ENCODE data around the gene UTRN. TPM values are rescaled to one million over a fixed set of nuclear protein-coding genes. Genes with fewer than 3 reads are reported as not detected.

UTRN gene
- total RNA-seq, 1 experiment from 2014 or later, result 79.7 TPM

GRCh38 chr6:144314562-144314961, 29.4 kb downstream of the UTRN start:
- Histone ChIP-seq H3K4me2 (ENCODE audit: insufficient read depth, insufficient read length, low read length) (no peak overlapping the region), H3K9ac (ENCODE audit: extremely low read depth, insufficient read length, low read length) (no peak overlapping the region), H3K9me3 (ENCODE audit: control insufficient read depth, low read depth, low read length) (no peaks in the 10 kb centered on the region), H4K20me1 (ENCODE audit: control insufficient read depth, insufficient read depth, insufficient read length) (peaks cover 2% of the 10 kb centered on the region), H3T11ph (ENCODE audit: low read length) (no peak overlapping the region), H2BK120ac (ENCODE audit: low read depth, low read length, poor library complexity, severe bottlenecking) (no peak overlapping the region), H3K27ac (ENCODE audit: insufficient read length, low read depth, low read length) (no peak overlapping the region), H3K23ac (ENCODE audit: insufficient read length, low read depth, low read length) (no peak overlapping the region), H2BK5ac (ENCODE audit: insufficient read length, low read length) (no peak overlapping the region), H3K4ac (ENCODE audit: low read depth, low read length) (no peak overlapping the region), H3K4me1 (ENCODE audit: insufficient read depth, low read length) (no peaks in the 10 kb centered on the region), H4K5ac (ENCODE audit: insufficient read length, low read depth, low read length) (no peak overlapping the region), H3K79me1 (ENCODE audit: insufficient read depth, low read depth, low read length, poor library complexity, severe bottlenecking) (peaks cover 4% of the 10 kb centered on the region), H3K27me3 (ENCODE audit: insufficient read depth, low read length) (no peaks in the 10 kb centered on the region), H3K79me2 (ENCODE audit: insufficient read depth, low read length) (no peaks in the 10 kb centered on the region), H4K8ac (replicated peaks; ENCODE audit: insufficient read length, low read depth, low read length) (no peak overlapping the region), H2BK12ac (ENCODE audit: insufficient read length, low read depth, low read length) (no peak overlapping the region), H2BK20ac (ENCODE audit: low read depth, low read length, poor library complexity, severe bottlenecking) (no peak overlapping the region), H4K91ac (ENCODE audit: insufficient read length, low read depth, low read length) (no peak overlapping the region), H2AFZ (ENCODE audit: low read length) (no peak overlapping the region), H2BK15ac (ENCODE audit: low read depth, low read length) (no peak overlapping the region), H3K23me2 (ENCODE audit: insufficient read length, low read depth, low read length, poor library complexity, severe bottlenecking) (no peaks in the 10 kb centered on the region), H3K56ac (ENCODE audit: insufficient read length, low read depth, low read length) (no peak overlapping the region), H3K18ac (ENCODE audit: insufficient read length, low read depth, low read length) (no peak overlapping the region), H2AK5ac (ENCODE audit: insufficient read length, low read length) (no peak overlapping the region), H3K14ac (ENCODE audit: insufficient read depth, low read length) (no peak overlapping the region)
- Mint-ChIP-seq H3K27me3 (ENCODE audit: low read depth) (no peaks in the 10 kb centered on the region), H3K4me1 (peaks cover 12 to 16% of the 10 kb centered on the region in 2 experiments), H3K4me3 (no peak overlapping the region), H3K36me3 (ENCODE audit: insufficient read depth in 1 of 3, low read depth in 3 of 3) (peaks cover 0 to 4% (median 0%) of the 10 kb centered on the region in 3 experiments; a peak in 1 of 7 replicates), H3K27ac (no peak overlapping the region; a peak in 1 of 7 replicates), H3K9me3 (no peaks in the 10 kb centered on the region)
- DNase-seq, result no peak
- no CpG with 5 or more reads among the region's 1 CpG for WGBS (ENCODE audit: extremely low coverage, insufficient read length, low lambda C conversion rate)
- TF ChIP-seq CTCF (conservative IDR thresholded peaks at IDR 0.05), result no peak
